GM12878 (cell line): ENCODE data around the gene TMEM163. TPM values are rescaled to one million over a fixed set of nuclear protein-coding genes. Genes with fewer than 3 reads are reported as not detected.

Source experiments
- ATAC-seq: fragments of 200-7000 bp; cut with Tn5 transposase; 3 replicates; pipeline ENCODE4 v1.9.1; 2020; ENCODE audit warnings: mild to moderate bottlenecking, moderate library complexity
- BruUV-seq: library from RNA; stranded (reverse); fragments of 400-500 nt; replicated peaks from 2 replicates; lab custom pipeline; 2021; lab: Mats Ljungman, UMichigan
- CTCF ChIA-PET: fragments of 300-600 bp; sonication (Branson Sonifier 250); formaldehyde crosslinking; extraction: SDS; loops from one replicate; lab custom pipeline; 2021; ENCODE audit warnings: inconsistent platforms; lab: Yijun Ruan, JAX
- POLR2A ChIA-PET: fragments of 350-600 bp; formaldehyde crosslinking; extraction: SDS; loops from one replicate; lab custom pipeline; 2021; ENCODE audit warnings: inconsistent platforms; lab: Charles Lee
- RAD21 ChIA-PET: fragments of 300-600 bp; sonication (Branson Sonifier 250); formaldehyde crosslinking; loops from one replicate; lab custom pipeline; 2023; ENCODE audit warnings: antibody characterized with exemption; ENCODE audit not compliant: unreplicated experiment; lab: Charles Lee
- SMC1A ChIA-PET: fragments of 300-600 bp; sonication (Branson Sonifier 250); formaldehyde crosslinking; loops from one replicate; lab custom pipeline; 2023; ENCODE audit not compliant: unreplicated experiment, uncharacterized antibody; lab: Charles Lee
- DNase-seq: peaks from one replicate; pipeline ENCODE4 v3.0.0-alpha.2; 2011; ENCODE audit warnings: low read depth, low spot score
- FAIRE-seq: peaks from 3 replicates; lab custom pipeline; 2011; peaks lifted over from hg19 to GRCh38; lab: Jason Lieb, UNC
- H2AFZ ChIP-seq: 2 replicates; pipeline ENCODE4 v1.6.0; 2011; ENCODE audit warnings: low read depth, low read length, control low read depth; ENCODE audit not compliant: control insufficient read depth
- H3K27ac ChIP-seq: 2 replicates; pipeline ENCODE4 v1.5.1; 2011; ENCODE audit warnings: control low read depth; ENCODE audit not compliant: control insufficient read depth, insufficient read depth
- H3K27me3 ChIP-seq, 2 experiments: replicated peaks in 1 of 2; 2 replicates each; pipeline versions ENCODE4 v1.6.0 to v1.6.1; 2011; ENCODE audit warnings: low read length in 1 of 2; ENCODE audit not compliant: control insufficient read depth in 2 of 2, insufficient read depth in 2 of 2
- H3K36me3 ChIP-seq, 2 experiments: 2 replicates each; pipeline ENCODE4 v1.5.1; 2011; ENCODE audit warnings: low read length in 1 of 2; ENCODE audit not compliant: control insufficient read depth in 2 of 2, insufficient read depth in 2 of 2
- H3K4me1 ChIP-seq: 2 replicates; pipeline ENCODE4 v1.6.1; 2011; ENCODE audit warnings: mild to moderate bottlenecking, low read length, moderate library complexity, mixed read lengths; ENCODE audit not compliant: control insufficient read depth, insufficient read depth
- H3K4me2 ChIP-seq: 2 replicates; pipeline ENCODE4 v1.6.0; 2011; ENCODE audit warnings: control low read depth; ENCODE audit not compliant: control insufficient read depth, insufficient read depth
- H3K4me3 ChIP-seq: fragments of 200-600 bp; sonication (generic); 2 replicates; pipeline ENCODE4 v1.5.1; 2016
- H3K79me2 ChIP-seq: 2 replicates; pipeline ENCODE4 v1.6.0; 2011; ENCODE audit warnings: low read length; ENCODE audit not compliant: control insufficient read depth, insufficient read depth
- H3K9ac ChIP-seq: 2 replicates; pipeline ENCODE4 v1.8.0; 2011; ENCODE audit warnings: low read length, control low read depth, mixed read lengths; ENCODE audit not compliant: control insufficient read depth, insufficient read depth
- H3K9me3 ChIP-seq: replicated peaks from 3 replicates; pipeline ENCODE4 v1.5.1; 2011; ENCODE audit warnings: mild to moderate bottlenecking, low read length; ENCODE audit not compliant: control insufficient read depth, insufficient read depth
- H4K20me1 ChIP-seq: 2 replicates; pipeline ENCODE4 v1.6.0; 2011; ENCODE audit not compliant: control insufficient read depth, insufficient read depth
- CREB1 ChIP-seq: IDR thresholded peaks from 2 replicates; pipeline ENCODE4 v1.6.1; 2012; ENCODE audit warnings: low read depth, mild to moderate bottlenecking, inconsistent platforms
- E2F8 ChIP-seq: fragments of 450-650 bp; IDR thresholded peaks from 2 replicates; pipeline ENCODE4 v1.6.1; 2018; ENCODE audit warnings: mild to moderate bottlenecking, low read depth, moderate library complexity; ENCODE audit not compliant: partially characterized antibody
- EGR1 ChIP-seq, 2 experiments: IDR thresholded peaks; 1 replicate in 1 of 2; 2 replicates in 1 of 2; pipeline ENCODE4 v1.6.1; 2011 to 2012; ENCODE audit warnings: low read depth in 2 of 2, low read length in 2 of 2, borderline replicate concordance in 1 of 2, mild to moderate bottlenecking in 1 of 2, moderate library complexity in 1 of 2
- NRF1 ChIP-seq: conservative IDR thresholded peaks from 2 replicates; pipeline ENCODE4 v1.6.1; 2011; ENCODE audit warnings: mild to moderate bottlenecking, low read depth, low read length, improper control_type of control experiment
- PKNOX1 ChIP-seq: fragments of 450-650 bp; IDR thresholded peaks from 2 replicates; pipeline ENCODE4 v1.6.1; 2016; ENCODE audit warnings: mild to moderate bottlenecking
- POLR2AphosphoS5 ChIP-seq: IDR thresholded peaks from 2 replicates; pipeline ENCODE4 v1.6.1; 2011; ENCODE audit warnings: mild to moderate bottlenecking, low read length, inconsistent platforms
- RB1 ChIP-seq: fragments of 450-650 bp; formaldehyde crosslinking; IDR thresholded peaks from 2 replicates; pipeline ENCODE4 v1.6.1; 2017; ENCODE audit warnings: mild to moderate bottlenecking, borderline replicate concordance
- RBBP5 ChIP-seq: fragments of 200-600 bp; sonication (generic); conservative IDR thresholded peaks from 2 replicates; pipeline ENCODE4 v1.6.1; 2016
- SUPT20H ChIP-seq: IDR thresholded peaks from 2 replicates; pipeline ENCODE4 v1.6.1; 2011; ENCODE audit warnings: low read depth, mild to moderate bottlenecking, low read length, moderate library complexity, borderline replicate concordance; ENCODE audit not compliant: control insufficient read depth
- TCF3 ChIP-seq: IDR thresholded peaks from 2 replicates; pipeline ENCODE4 v1.6.1; 2012; ENCODE audit warnings: low read depth, mild to moderate bottlenecking, low read length, borderline replicate concordance; ENCODE audit not compliant: insufficient read depth
- TCF7 ChIP-seq: IDR thresholded peaks from 2 replicates; pipeline ENCODE4 v1.6.1; 2014; ENCODE audit warnings: antibody characterized with exemption, borderline replicate concordance
- ZNF622 ChIP-seq: fragments of 450-650 bp; IDR thresholded peaks from 2 replicates; pipeline ENCODE4 v1.6.1; 2017; ENCODE audit warnings: mild to moderate bottlenecking, inconsistent platforms
- WGBS: methylation state at CpG from one replicate; pipeline ENCODE4 v1.1.6; 2016; ENCODE audit warnings: low lambda C conversion rate; ENCODE audit not compliant: insufficient replicate concordance, insufficient coverage; ENCODE audit errors: missing lambda C conversion rate; 5-methylcytosine and 5-hydroxymethylcytosine counted together
- in situ Hi-C: fragments of 300-500 bp; cut with MboI; formaldehyde crosslinking; loops from 9 replicates; pipeline ENCODE4 v1.14.3; 2018; ENCODE audit warnings: mixed read lengths
- intact Hi-C: fragments of 100-400 bp; cut with micrococcal nuclease; formaldehyde crosslinking; loops from one replicate; pipeline ENCODE4 v1.14.2; 2022; ENCODE audit not compliant: unreplicated experiment
- polyA plus RNA-seq, 11 experiments: library from polyadenylated mRNA; depleted of rRNA in 4 of 11; unstranded in 6 of 11; stranded (reverse) in 5 of 11; fragments of >200 nt; fragmentation: Nextera tagmentation in 4 of 11; fragmentation: Illumina TruSeq in 1 of 11; extraction: Ambion mirVana in 4 of 11; extraction: Trizol in 1 of 11; gene quantifications; 1 replicate in 1 of 11; 2 replicates in 10 of 11; pipeline versions ENCODE4 v1.2.1 to v1.2.3, GENCODE V29; 2011 to 2016; ENCODE audit warnings: inconsistent platforms in 2 of 11, missing spikeins in 2 of 11, low read depth in 1 of 11
- total RNA-seq, 4 experiments: library from RNA; depleted of rRNA in 3 of 4; stranded (reverse); fragments of >200 nt in 3 of 4; fragmentation: Illumina TruSeq in 1 of 4; extraction: Trizol in 1 of 4; gene quantifications; 2 replicates each; pipeline versions ENCODE4 v1.2.1 to v1.2.3, GENCODE V29; 2013 to 2021

The TMEM163 gene
- total and polyA plus RNA-seq, 10 of the 15 experiments (the other 5 are each of a cell fraction or from before 2014, with no cell fraction given), result 0.05 to 0.11 (median 0.07) TPM; not detected in 4

GRCh38 chr2:134671513-134671912 is 47.3 kb downstream of the TMEM163 start:
- RAD21 ChIA-PET, result no interaction called here
- H3K9ac ChIP-seq, result no peak overlapping the region
- no peaks in the 10 kb centered on the region for H3K27me3 ChIP-seq
- no peaks in the 10 kb centered on the region for H3K36me3 ChIP-seq
- no peaks in the 10 kb centered on the region for H3K4me1 ChIP-seq
- no peak for FAIRE-seq
- ATAC-seq, result no peak
- no peaks in the 10 kb centered on the region for H3K9me3 ChIP-seq
- no peak overlapping the region for H3K27ac ChIP-seq
- CTCF ChIA-PET, result no interaction called here
- SMC1A ChIA-PET, result interaction anchor here (0.7 kb wide), 1 partner anchor 14 kb away, joined by 3 read pairs; no protein-coding TSS in a partner anchor
- TF ChIP-seq E2F8, result no peak
- TF ChIP-seq TCF7, result no peak
- TF ChIP-seq CREB1, result no peak
- TF ChIP-seq ZNF622, result no peak
- TF ChIP-seq RBBP5, result no peak
- no peak for TF ChIP-seq RB1
- TF ChIP-seq SUPT20H, result no peak
- TF ChIP-seq EGR1 (IDR thresholded peaks at IDR 0.05; ENCODE audit: borderline replicate concordance in 1 of 2, low read depth in 2 of 2, low read length in 2 of 2), result no peak
- TF ChIP-seq NRF1, result no peak
- no peak for TF ChIP-seq TCF3
- TF ChIP-seq PKNOX1, result no peak
- no peak for TF ChIP-seq POLR2AphosphoS5
- intact Hi-C loops (no loop called here), in situ Hi-C loops (no loop called here)
- H3K79me2 ChIP-seq, result no peaks in the 10 kb centered on the region
- BruUV-seq, result no TSS peak
- 0% methylated on average over 1 of the region's 1 CpG for WGBS
- no peak overlapping the region for H3K4me2 ChIP-seq
- H4K20me1 ChIP-seq, result no peaks in the 10 kb centered on the region
- H3K4me3 ChIP-seq, result no peak overlapping the region
- no peak for DNase-seq
- POLR2A ChIA-PET, result no interaction called here
- no peak overlapping the region for H2AFZ ChIP-seq
